ENCODE results near the gene CCDC146.
A peak's percentile ranks its signal among the peaks of the same experiment; 100 is the strongest.

The CCDC146 gene

GRCh38 chr7:77313085-77313484 lies 190.7 kb downstream of the CCDC146 start:
- no peaks in the 10 kb centered on the region for H3K9me3 ChIP-seq (ENCODE audit: low read depth, low read length)
- H3K4me3 ChIP-seq, result no peak overlapping the region
- DNase-seq (ENCODE audit: low read depth, low spot score), result no peak
- H3K36me3 ChIP-seq (ENCODE audit: insufficient read depth, low read length), result no peaks in the 10 kb centered on the region
- H3K9ac ChIP-seq (ENCODE audit: insufficient read length), result no peak overlapping the region
- no peak overlapping the region for H3K27ac ChIP-seq
- TF ChIP-seq POLR2AphosphoS5 (IDR thresholded peaks at IDR 0.05; ENCODE audit: borderline replicate concordance, low read depth, low read length) (no peak), EZH2 (IDR thresholded peaks at IDR 0.05) (no peak), FOXP2 (optimal IDR thresholded peaks at IDR 0.05; ENCODE audit: control extremely low read depth, extremely low read length, insufficient read depth) (no peak)

- TF ChIP-seq EZH2 (IDR thresholded peaks at IDR 0.05), result no peak
- TF ChIP-seq FOXP2 (optimal IDR thresholded peaks at IDR 0.05; ENCODE audit: control extremely low read depth, extremely low read length, insufficient read depth), result no peak
- no peak for TF ChIP-seq POLR2AphosphoS5 (IDR thresholded peaks at IDR 0.05; ENCODE audit: borderline replicate concordance, low read depth, low read length)
- H3K9ac ChIP-seq (ENCODE audit: insufficient read length), result no peak overlapping the region
- no peaks in the 10 kb centered on the region for H3K36me3 ChIP-seq (ENCODE audit: insufficient read depth, low read length)
- H3K4me3 ChIP-seq, result no peak overlapping the region
- DNase-seq (ENCODE audit: low read depth, low spot score), result no peak
- H3K27ac ChIP-seq, result no peak overlapping the region
- no peaks in the 10 kb centered on the region for H3K9me3 ChIP-seq (ENCODE audit: low read depth, low read length)
Measured at GRCh38 chr7:77313876-77314480, 191.6 kb downstream of the CCDC146 start.

- no peak for TF ChIP-seq EZH2 (IDR thresholded peaks at IDR 0.05)
- no peak for TF ChIP-seq FOXP2 (optimal IDR thresholded peaks at IDR 0.05; ENCODE audit: control extremely low read depth, extremely low read length, insufficient read depth)
- TF ChIP-seq POLR2AphosphoS5 (IDR thresholded peaks at IDR 0.05; ENCODE audit: borderline replicate concordance, low read depth, low read length), result no peak
- Histone ChIP-seq H3K9me3 (ENCODE audit: low read depth, low read length) (no peaks in the 10 kb centered on the region), H3K36me3 (ENCODE audit: insufficient read depth, low read length) (no peaks in the 10 kb centered on the region), H3K9ac (ENCODE audit: insufficient read length) (no peak overlapping the region), H3K27ac (no peak overlapping the region), H3K4me3 (no peak overlapping the region)
- DNase-seq (ENCODE audit: low read depth, low spot score), result no peak
Measured at GRCh38 chr7:77315182-77315591, 192.8 kb downstream of the CCDC146 start.

GRCh38 chr7:77316219-77316978 lies 194.0 kb downstream of the CCDC146 start:
- Histone ChIP-seq H3K9ac (ENCODE audit: insufficient read length) (no peak overlapping the region), H3K9me3 (ENCODE audit: low read depth, low read length) (no peaks in the 10 kb centered on the region), H3K4me3 (no peak overlapping the region), H3K36me3 (ENCODE audit: insufficient read depth, low read length) (no peaks in the 10 kb centered on the region), H3K27ac (no peak overlapping the region)
- DNase-seq (ENCODE audit: low read depth, low spot score), result no peak
- TF ChIP-seq EZH2 (IDR thresholded peaks at IDR 0.05), result no peak

- no peak for DNase-seq (ENCODE audit: low read depth, low spot score)
- Histone ChIP-seq H3K9ac (ENCODE audit: insufficient read length) (no peak overlapping the region), H3K27ac (no peak overlapping the region), H3K36me3 (ENCODE audit: insufficient read depth, low read length) (no peaks in the 10 kb centered on the region), H3K4me3 (no peak overlapping the region), H3K9me3 (ENCODE audit: low read depth, low read length) (no peaks in the 10 kb centered on the region)
- TF ChIP-seq EZH2 (IDR thresholded peaks at IDR 0.05) (no peak), FOXP2 (optimal IDR thresholded peaks at IDR 0.05; ENCODE audit: control extremely low read depth, extremely low read length, insufficient read depth) (no peak), POLR2AphosphoS5 (IDR thresholded peaks at IDR 0.05; ENCODE audit: borderline replicate concordance, low read depth, low read length) (no peak)
Measured at GRCh38 chr7:77318019-77318418, 195.6 kb downstream of the CCDC146 start.

- Histone ChIP-seq H3K27ac (no peak overlapping the region), H3K36me3 (ENCODE audit: insufficient read depth, low read length) (no peaks in the 10 kb centered on the region), H3K4me3 (no peak overlapping the region), H3K9ac (ENCODE audit: insufficient read length) (no peak overlapping the region), H3K9me3 (ENCODE audit: low read depth, low read length) (no peaks in the 10 kb centered on the region)
- peak; percentile 14 for DNase-seq (ENCODE audit: low read depth, low spot score)
- TF ChIP-seq EZH2 (IDR thresholded peaks at IDR 0.05) (no peak), POLR2AphosphoS5 (IDR thresholded peaks at IDR 0.05; ENCODE audit: borderline replicate concordance, low read depth, low read length) (no peak), FOXP2 (optimal IDR thresholded peaks at IDR 0.05; ENCODE audit: control extremely low read depth, extremely low read length, insufficient read depth) (no peak)
Measured at GRCh38 chr7:77320137-77320536, 197.7 kb downstream of the CCDC146 start.

- no peak for DNase-seq (ENCODE audit: low read depth, low spot score)
- Histone ChIP-seq H3K36me3 (ENCODE audit: insufficient read depth, low read length) (no peaks in the 10 kb centered on the region), H3K9ac (ENCODE audit: insufficient read length) (no peak overlapping the region), H3K27ac (no peak overlapping the region), H3K4me3 (no peak overlapping the region), H3K9me3 (ENCODE audit: low read depth, low read length) (no peaks in the 10 kb centered on the region)
- TF ChIP-seq POLR2AphosphoS5 (IDR thresholded peaks at IDR 0.05; ENCODE audit: borderline replicate concordance, low read depth, low read length) (no peak), EZH2 (IDR thresholded peaks at IDR 0.05) (no peak), FOXP2 (optimal IDR thresholded peaks at IDR 0.05; ENCODE audit: control extremely low read depth, extremely low read length, insufficient read depth) (no peak)
Measured at GRCh38 chr7:77320714-77321113, 198.3 kb downstream of the CCDC146 start.

GRCh38 chr7:77321300-77321699 lies 198.9 kb downstream of the CCDC146 start:
- no peak overlapping the region for H3K27ac ChIP-seq
- no peak for DNase-seq (ENCODE audit: low read depth, low spot score)
- no peak for TF ChIP-seq POLR2AphosphoS5 (IDR thresholded peaks at IDR 0.05; ENCODE audit: borderline replicate concordance, low read depth, low read length)
- no peak for TF ChIP-seq EZH2 (IDR thresholded peaks at IDR 0.05)
- TF ChIP-seq FOXP2 (optimal IDR thresholded peaks at IDR 0.05; ENCODE audit: control extremely low read depth, extremely low read length, insufficient read depth), result no peak
- H3K36me3 ChIP-seq (ENCODE audit: insufficient read depth, low read length), result no peaks in the 10 kb centered on the region
- no peaks in the 10 kb centered on the region for H3K9me3 ChIP-seq (ENCODE audit: low read depth, low read length)
- no peak overlapping the region for H3K9ac ChIP-seq (ENCODE audit: insufficient read length)
- no peak overlapping the region for H3K4me3 ChIP-seq

Measured in SK-N-MC (cell line).